HL-60 (cell line): ENCODE measurements around the gene NEU4.

Source experiments
- TF ChIP-seq, protein P1 (sequence below): IDR thresholded peaks from one replicate; pipeline ENCODE4 v1.5.1; 2011; ENCODE audit warnings: low read length, control low read depth, inconsistent platforms; ENCODE audit not compliant: insufficient read depth
- TF ChIP-seq, protein P2 (sequence below): IDR thresholded peaks from 2 replicates; pipeline ENCODE4 v1.6.1; 2012; ENCODE audit warnings: low read depth; ENCODE audit not compliant: insufficient replicate concordance

DNA sequence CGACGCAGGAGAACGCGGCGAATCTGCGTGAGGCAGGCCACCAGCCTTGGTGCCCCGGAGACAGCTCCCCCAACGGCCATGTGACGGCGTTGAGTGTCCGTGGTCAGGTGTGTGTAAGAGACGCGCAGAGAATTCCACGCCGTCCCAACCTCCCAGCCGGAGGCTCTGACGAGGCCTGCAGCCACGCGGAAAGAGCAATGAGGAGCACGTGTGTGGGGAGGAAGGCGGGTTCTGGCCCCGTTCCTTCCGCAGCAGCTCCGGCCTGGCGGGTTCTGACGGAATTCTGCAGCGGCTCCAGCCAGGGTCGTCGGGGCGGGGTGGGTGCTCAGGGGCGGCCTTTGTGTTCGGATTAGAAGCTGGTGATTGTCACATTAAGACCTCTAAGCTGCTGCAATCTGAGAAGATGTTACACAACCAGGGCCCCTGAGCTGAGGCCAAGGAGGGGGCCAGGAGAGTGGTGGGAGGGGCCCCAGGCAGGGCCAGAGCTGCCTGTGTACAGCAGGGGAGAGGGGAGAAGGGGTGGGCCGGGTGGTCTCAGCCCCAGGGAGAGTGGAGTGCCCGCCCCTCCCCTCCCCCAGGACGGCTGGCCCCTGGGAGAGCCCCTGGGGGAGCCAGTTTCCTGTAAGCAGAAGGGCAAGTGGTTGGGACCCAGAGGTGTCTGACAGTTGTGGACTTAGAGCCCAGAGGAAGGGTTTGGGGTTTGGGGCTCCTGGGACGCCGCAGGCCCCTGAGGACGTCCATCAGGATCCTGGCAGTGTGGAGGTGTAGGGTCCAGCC is 37.5 kb upstream of the NEU4 start:
- TF ChIP-seq, protein P1, sequence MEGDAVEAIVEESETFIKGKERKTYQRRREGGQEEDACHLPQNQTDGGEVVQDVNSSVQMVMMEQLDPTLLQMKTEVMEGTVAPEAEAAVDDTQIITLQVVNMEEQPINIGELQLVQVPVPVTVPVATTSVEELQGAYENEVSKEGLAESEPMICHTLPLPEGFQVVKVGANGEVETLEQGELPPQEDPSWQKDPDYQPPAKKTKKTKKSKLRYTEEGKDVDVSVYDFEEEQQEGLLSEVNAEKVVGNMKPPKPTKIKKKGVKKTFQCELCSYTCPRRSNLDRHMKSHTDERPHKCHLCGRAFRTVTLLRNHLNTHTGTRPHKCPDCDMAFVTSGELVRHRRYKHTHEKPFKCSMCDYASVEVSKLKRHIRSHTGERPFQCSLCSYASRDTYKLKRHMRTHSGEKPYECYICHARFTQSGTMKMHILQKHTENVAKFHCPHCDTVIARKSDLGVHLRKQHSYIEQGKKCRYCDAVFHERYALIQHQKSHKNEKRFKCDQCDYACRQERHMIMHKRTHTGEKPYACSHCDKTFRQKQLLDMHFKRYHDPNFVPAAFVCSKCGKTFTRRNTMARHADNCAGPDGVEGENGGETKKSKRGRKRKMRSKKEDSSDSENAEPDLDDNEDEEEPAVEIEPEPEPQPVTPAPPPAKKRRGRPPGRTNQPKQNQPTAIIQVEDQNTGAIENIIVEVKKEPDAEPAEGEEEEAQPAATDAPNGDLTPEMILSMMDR: no peak
- TF ChIP-seq, protein P2, sequence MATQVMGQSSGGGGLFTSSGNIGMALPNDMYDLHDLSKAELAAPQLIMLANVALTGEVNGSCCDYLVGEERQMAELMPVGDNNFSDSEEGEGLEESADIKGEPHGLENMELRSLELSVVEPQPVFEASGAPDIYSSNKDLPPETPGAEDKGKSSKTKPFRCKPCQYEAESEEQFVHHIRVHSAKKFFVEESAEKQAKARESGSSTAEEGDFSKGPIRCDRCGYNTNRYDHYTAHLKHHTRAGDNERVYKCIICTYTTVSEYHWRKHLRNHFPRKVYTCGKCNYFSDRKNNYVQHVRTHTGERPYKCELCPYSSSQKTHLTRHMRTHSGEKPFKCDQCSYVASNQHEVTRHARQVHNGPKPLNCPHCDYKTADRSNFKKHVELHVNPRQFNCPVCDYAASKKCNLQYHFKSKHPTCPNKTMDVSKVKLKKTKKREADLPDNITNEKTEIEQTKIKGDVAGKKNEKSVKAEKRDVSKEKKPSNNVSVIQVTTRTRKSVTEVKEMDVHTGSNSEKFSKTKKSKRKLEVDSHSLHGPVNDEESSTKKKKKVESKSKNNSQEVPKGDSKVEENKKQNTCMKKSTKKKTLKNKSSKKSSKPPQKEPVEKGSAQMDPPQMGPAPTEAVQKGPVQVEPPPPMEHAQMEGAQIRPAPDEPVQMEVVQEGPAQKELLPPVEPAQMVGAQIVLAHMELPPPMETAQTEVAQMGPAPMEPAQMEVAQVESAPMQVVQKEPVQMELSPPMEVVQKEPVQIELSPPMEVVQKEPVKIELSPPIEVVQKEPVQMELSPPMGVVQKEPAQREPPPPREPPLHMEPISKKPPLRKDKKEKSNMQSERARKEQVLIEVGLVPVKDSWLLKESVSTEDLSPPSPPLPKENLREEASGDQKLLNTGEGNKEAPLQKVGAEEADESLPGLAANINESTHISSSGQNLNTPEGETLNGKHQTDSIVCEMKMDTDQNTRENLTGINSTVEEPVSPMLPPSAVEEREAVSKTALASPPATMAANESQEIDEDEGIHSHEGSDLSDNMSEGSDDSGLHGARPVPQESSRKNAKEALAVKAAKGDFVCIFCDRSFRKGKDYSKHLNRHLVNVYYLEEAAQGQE: no peak
